Choroid plexus epithelial cell (primary cell): Measurements from ENCODE around the gene KIF6.

Experiments used
- DNase-seq: peaks from one replicate; pipeline ENCODE4 v3.0.0-alpha.2; 2010; ENCODE audit warnings: low read depth
- H3K4me3 ChIP-seq: 2 replicates; pipeline ENCODE4 v1.5.1; 2011; ENCODE audit warnings: low read depth, mild to moderate bottlenecking, control low read depth, low read length, moderate library complexity
- CTCF ChIP-seq: conservative IDR thresholded peaks from 2 replicates; pipeline ENCODE4 v1.5.1; 2011; ENCODE audit warnings: low read depth, mild to moderate bottlenecking, control low read depth, inconsistent platforms, low read length, moderate library complexity

KIF6 gene

GRCh38 chr6:39300739-39301138, 424.5 kb downstream of the KIF6 start:
- H3K4me3 ChIP-seq: no peak overlapping the region
- DNase-seq: no peak
- TF ChIP-seq CTCF: no peak

GRCh38 chr6:39298061-39298460, 427.1 kb downstream of the KIF6 start:
- no peak for TF ChIP-seq CTCF
- no peak overlapping the region for H3K4me3 ChIP-seq
- no peak for DNase-seq

GRCh38 chr6:39296745-39297640, 428.2 kb downstream of the KIF6 start:
- H3K4me3 ChIP-seq: no peak overlapping the region
- peak; percentile 6 for DNase-seq
- TF ChIP-seq CTCF: no peak

- no peak overlapping the region for H3K4me3 ChIP-seq
- TF ChIP-seq CTCF: no peak
- no peak for DNase-seq
Observed at GRCh38 chr6:39295611-39296011, 429.6 kb downstream of the KIF6 start.

- DNase-seq: no peak
- no peak for TF ChIP-seq CTCF
- H3K4me3 ChIP-seq: no peak overlapping the region
Observed at GRCh38 chr6:39294899-39295298, 430.3 kb downstream of the KIF6 start.

GRCh38 chr6:39294133-39294532, 431.1 kb downstream of the KIF6 start:
- H3K4me3 ChIP-seq: no peak overlapping the region
- TF ChIP-seq CTCF: no peak
- no peak for DNase-seq

- H3K4me3 ChIP-seq: no peak overlapping the region
- no peak for TF ChIP-seq CTCF
- no peak for DNase-seq
Observed at GRCh38 chr6:39292637-39293036, 432.6 kb downstream of the KIF6 start.
